Spleen (tissue), 11 donors: ENCODE data around the gene LRRC42. TPM values are rescaled to one million over a fixed set of nuclear protein-coding genes. Genes with fewer than 3 reads are reported as not detected.

Source experiments
- DNase-seq: peaks from one replicate; pipeline ENCODE4 v3.0.0-alpha.2; 2020
- H3K27ac ChIP-seq, 8 donors: fragments of 200-600 bp; sonication (generic) in 7 of 8; 1 replicate in 4 of 8; 2 replicates in 4 of 8; pipeline versions ENCODE4 v1.5.0 to v1.8.0; 2016 to 2021; ENCODE audit warnings: inconsistent platforms in 4 of 8, mild to moderate bottlenecking in 4 of 8, moderate library complexity in 1 of 8
- H3K27me3 ChIP-seq, 7 donors: fragments of 200-600 bp; sonication (generic) in 6 of 7; replicated peaks in 1 of 7; 1 replicate in 4 of 7; 2 replicates in 3 of 7; pipeline versions ENCODE4 v1.5.0 to v1.8.0; 2016 to 2021; ENCODE audit warnings: inconsistent platforms in 3 of 7, mild to moderate bottlenecking in 1 of 7
- H3K36me3 ChIP-seq, 6 donors: fragments of 200-600 bp; sonication (generic) in 5 of 6; 1 replicate in 4 of 6; 2 replicates in 2 of 6; pipeline versions ENCODE4 v1.5.0 to v1.8.0; 2016 to 2021; ENCODE audit warnings: inconsistent platforms in 2 of 6
- H3K4me1 ChIP-seq, 6 donors: fragments of 200-600 bp; sonication (generic) in 5 of 6; 1 replicate in 3 of 6; 2 replicates in 3 of 6; pipeline versions ENCODE4 v1.5.0 to v1.8.0; 2016 to 2021; ENCODE audit warnings: inconsistent platforms in 3 of 6
- H3K4me3 ChIP-seq, 8 donors: fragments of 200-600 bp; sonication (generic) in 7 of 8; 1 replicate in 4 of 8; 2 replicates in 4 of 8; pipeline versions ENCODE4 v1.5.0 to v1.8.0; 2016 to 2021; ENCODE audit warnings: inconsistent platforms in 4 of 8, mild to moderate bottlenecking in 4 of 8, moderate library complexity in 2 of 8
- H3K9me3 ChIP-seq, 8 donors: fragments of 200-600 bp; sonication (generic) in 7 of 8; 1 replicate in 4 of 8; 2 replicates in 4 of 8; pipeline versions ENCODE4 v1.5.0 to v1.8.0; 2016 to 2021; ENCODE audit warnings: inconsistent platforms in 4 of 8
- CTCF ChIP-seq, 11 experiments: fragments of 200-600 bp in 7 of 11; fragments of 450-650 bp in 4 of 11; sonication (generic) in 4 of 11; IDR thresholded peaks in 8 of 11; conservative IDR thresholded peaks in 3 of 11; 1 replicate in 7 of 11; 2 replicates in 4 of 11; pipeline versions ENCODE4 v1.4.0 to v1.8.0; 2016 to 2021; ENCODE audit warnings: antibody characterized with exemption in 11 of 11, inconsistent platforms in 4 of 11, mild to moderate bottlenecking in 1 of 11
- POLR2A ChIP-seq, 3 donors: fragments of 450-650 bp; IDR thresholded peaks; one replicate each; pipeline ENCODE4 v1.5.1; 2017; ENCODE audit warnings: antibody characterized with exemption in 3 of 3, mild to moderate bottlenecking in 1 of 3
- POLR2AphosphoS5 ChIP-seq, 3 donors: sonication (generic); formaldehyde crosslinking; IDR thresholded peaks; one replicate each; pipeline ENCODE4 v1.5.1; 2017; ENCODE audit warnings: antibody characterized with exemption in 3 of 3
- WGBS, 5 donors: extraction: QIAGEN DNeasy Blood & Tissue Kit in 3 of 5; methylation state at CpG; one replicate each; pipeline versions ENCODE4 v1.1.5 to v1.1.7; 2013 to 2018; 5-methylcytosine and 5-hydroxymethylcytosine counted together
- intact Hi-C: fragments of 100-400 bp; cut with DNase I; formaldehyde crosslinking; loops from one replicate; pipeline ENCODE4 v1.15.0; 2023; ENCODE audit warnings: low total_unique reads
- polyA plus RNA-seq, 3 donors: library from polyadenylated mRNA; stranded (reverse); fragments of 200-250 nt; gene quantifications; one replicate each; pipeline ENCODE4 v1.2.1, GENCODE V29; 2013
- total RNA-seq, 7 donors: library from RNA; depleted of rRNA in 3 of 7; stranded (reverse); fragments of >200 nt in 3 of 7; fragmentation: NEBNext Ultra II Directional in 4 of 7; extraction: Animal tissue kit (Norgen Biotek cat#: 25700) in 4 of 7; gene quantifications; one replicate each; pipeline versions ENCODE4 v1.1.0 to v1.2.1, GENCODE V29; 2016 to 2021
- donor health status: healthy with polysubstance abuse.
- donor health status: DM: no; HTN: no; CAD: no; lungs with moderate emphysema.
- donor health status: DM: no; HTN: no; CAD: no.
- donor health status: Bipolar disorder and iron deficiency.
- donor health status: healthy.
- donor health status: DM: no; HTN: no; CAD: no.
- donor health status: DM: yes; HTN: yes; CAD: no.

LRRC42 gene
- total and polyA plus RNA-seq, 10 donors: 4.9 to 13.8 (median 10.5) TPM

- H3K4me3 ChIP-seq: no peak overlapping the region
- TF ChIP-seq POLR2AphosphoS5 (IDR thresholded peaks at IDR 0.05) (no peak), CTCF (IDR thresholded peaks at IDR 0.05 in 8 of 11, conservative IDR thresholded peaks at IDR 0.05 in 3 of 11) (no peak), POLR2A (IDR thresholded peaks at IDR 0.05) (no peak)
- H3K9me3 ChIP-seq: no peaks in the 10 kb centered on the region
- 83 to 88% (median 84%) methylated on average over 4 of the region's 4 CpGs for WGBS, 5 donors
- no peak for DNase-seq
- H3K36me3 ChIP-seq: no peaks in the 10 kb centered on the region
- no peak overlapping the region for H3K27ac ChIP-seq
- H3K27me3 ChIP-seq: peaks cover 0 to 31% (median 0%) of the 10 kb centered on the region in 7 donors
- H3K4me1 ChIP-seq: no peaks in the 10 kb centered on the region
- intact Hi-C loops: no loop called here
These were observed 63.3 kb downstream of the LRRC42 start for GRCh38 chr1:54009406-54009805.

GRCh38 chr1:54010415-54011117, 64.4 kb downstream of the LRRC42 start:
- no peaks in the 10 kb centered on the region for H3K36me3 ChIP-seq
- no peak overlapping the region for H3K27ac ChIP-seq
- intact Hi-C loops: no loop called here
- no peaks in the 10 kb centered on the region for H3K9me3 ChIP-seq
- DNase-seq: no peak
- no peaks in the 10 kb centered on the region for H3K4me1 ChIP-seq
- no peak for TF ChIP-seq POLR2A (IDR thresholded peaks at IDR 0.05)
- TF ChIP-seq POLR2AphosphoS5 (IDR thresholded peaks at IDR 0.05): no peak
- no peak for TF ChIP-seq CTCF (IDR thresholded peaks at IDR 0.05 in 8 of 11, conservative IDR thresholded peaks at IDR 0.05 in 3 of 11)
- WGBS, 5 donors: 63 to 81% (median 73%) methylated on average over 4 to 5 of the region's 5 CpGs
- no peak overlapping the region for H3K4me3 ChIP-seq
- H3K27me3 ChIP-seq: peaks cover 0 to 40% (median 0%) of the 10 kb centered on the region in 7 donors

- H3K27ac ChIP-seq: no peak overlapping the region
- DNase-seq: no peak
- H3K9me3 ChIP-seq: no peaks in the 10 kb centered on the region
- intact Hi-C loops: no loop called here
- no peaks in the 10 kb centered on the region for H3K4me1 ChIP-seq
- no peak for TF ChIP-seq POLR2AphosphoS5 (IDR thresholded peaks at IDR 0.05)
- no peak for TF ChIP-seq POLR2A (IDR thresholded peaks at IDR 0.05)
- no peak for TF ChIP-seq CTCF (IDR thresholded peaks at IDR 0.05 in 8 of 11, conservative IDR thresholded peaks at IDR 0.05 in 3 of 11)
- WGBS, 5 donors: 80 to 85% (median 85%) methylated on average over 9 of the region's 9 CpGs
- H3K36me3 ChIP-seq: no peaks in the 10 kb centered on the region
- H3K4me3 ChIP-seq: no peak overlapping the region
- H3K27me3 ChIP-seq: peaks cover 0 to 40% (median 0%) of the 10 kb centered on the region in 7 donors
These were observed 65.3 kb downstream of the LRRC42 start for GRCh38 chr1:54011316-54012007.

- intact Hi-C loops: no loop called here
- Histone ChIP-seq H3K9me3 (no peaks in the 10 kb centered on the region), H3K36me3 (no peaks in the 10 kb centered on the region), H3K27ac (no peak overlapping the region), H3K27me3 (peaks cover 0 to 40% (median 0%) of the 10 kb centered on the region in 7 donors), H3K4me3 (no peak overlapping the region), H3K4me1 (no peaks in the 10 kb centered on the region)
- 88 to 98% (median 89%) methylated on average over 8 to 9 of the region's 9 CpGs for WGBS, 5 donors
- TF ChIP-seq POLR2A (IDR thresholded peaks at IDR 0.05): no peak
- TF ChIP-seq POLR2AphosphoS5 (IDR thresholded peaks at IDR 0.05): no peak
- no peak for TF ChIP-seq CTCF (IDR thresholded peaks at IDR 0.05 in 8 of 11, conservative IDR thresholded peaks at IDR 0.05 in 3 of 11)
- DNase-seq: no peak
These were observed 65.8 kb downstream of the LRRC42 start for GRCh38 chr1:54012008-54012325.
